Right lobe of liver (tissue), 6 donors: Measurements from ENCODE around the gene REEP3. TPM values are rescaled to one million over a fixed set of nuclear protein-coding genes. Genes with fewer than 3 reads are reported as not detected.

Experiments used
- ATAC-seq, 4 donors: fragments of 200-7000 bp; cut with Tn5 transposase; one replicate each; pipeline ENCODE4 v1.9.1; 2020; ENCODE audit warnings: mild to moderate bottlenecking in 4 of 4, moderate library complexity in 4 of 4
- DNase-seq, 3 donors: peaks; one replicate each; pipeline ENCODE4 v3.0.0-alpha.2; 2020
- H3K27ac ChIP-seq, 3 donors: fragments of 200-600 bp; one replicate each; pipeline ENCODE4 v1.8.0; 2022
- H3K27me3 ChIP-seq, 2 donors: fragments of 200-600 bp; one replicate each; pipeline ENCODE4 v1.8.0; 2022
- H3K36me3 ChIP-seq, 4 donors: fragments of 200-600 bp; sonication (generic) in 1 of 4; one replicate each; pipeline versions ENCODE4 v1.5.1 to v1.8.0; 2017 to 2022; ENCODE audit warnings: control low read depth in 1 of 4
- H3K4me1 ChIP-seq, 4 donors: fragments of 200-600 bp; sonication (generic) in 1 of 4; one replicate each; pipeline versions ENCODE4 v1.5.1 to v1.8.0; 2017 to 2022; ENCODE audit warnings: control low read depth in 1 of 4
- H3K4me3 ChIP-seq, 3 donors: fragments of 200-600 bp; one replicate each; pipeline ENCODE4 v1.8.0; 2022
- H3K9me3 ChIP-seq, 4 donors: fragments of 200-600 bp; sonication (generic) in 1 of 4; one replicate each; pipeline versions ENCODE4 v1.5.1 to v1.8.0; 2017 to 2022; ENCODE audit warnings: control low read depth in 1 of 4
- CTCF ChIP-seq, 4 donors: fragments of 200-600 bp in 3 of 4; fragments of 450-650 bp in 1 of 4; IDR thresholded peaks; one replicate each; pipeline versions ENCODE4 v1.5.1 to v1.8.0; 2016 to 2022; ENCODE audit warnings: antibody characterized with exemption in 4 of 4, mild to moderate bottlenecking in 2 of 4
- POLR2A ChIP-seq: fragments of 450-650 bp; IDR thresholded peaks from one replicate; pipeline ENCODE4 v1.6.1; 2017; ENCODE audit warnings: antibody characterized with exemption, mild to moderate bottlenecking
- WGBS: methylation state at CpG from one replicate; pipeline ENCODE4 v1.1.6; 2018; ENCODE audit warnings: low coverage, low lambda C conversion rate; ENCODE audit not compliant: insufficient coverage; ENCODE audit errors: missing lambda C conversion rate; 5-methylcytosine and 5-hydroxymethylcytosine counted together
- intact Hi-C, 2 donors: fragments of 100-400 bp; cut with DNase I; formaldehyde crosslinking; loops; one replicate each; pipeline versions ENCODE4 v1.11.2 to v1.14.1; 2022
- total RNA-seq, 6 experiments: library from RNA; depleted of rRNA in 2 of 6; stranded (reverse); fragments of >200 nt in 2 of 6; fragmentation: NEBNext Ultra II Directional in 3 of 6; extraction: Animal tissue kit (Norgen Biotek cat#: 25700) in 3 of 6; gene quantifications; one replicate each; pipeline versions ENCODE4 v1.1.0 to v1.2.4, GENCODE V29; 2016 to 2023
- donor health status: DM: no; HTN: yes; CAD: no.
- donor health status: DM: no; HTN: no; CAD: no.
- donor health status: DM: no; HTN: no; CAD: no.
- donor health status: DM: no; HTN: yes; CAD: no.
- donor health status: DM: no; HTN: yes; CAD: no.

The REEP3 gene
- total RNA-seq, 6 experiments from 2014 or later = 21.1 to 38.8 (median 28.0) TPM

DNA sequence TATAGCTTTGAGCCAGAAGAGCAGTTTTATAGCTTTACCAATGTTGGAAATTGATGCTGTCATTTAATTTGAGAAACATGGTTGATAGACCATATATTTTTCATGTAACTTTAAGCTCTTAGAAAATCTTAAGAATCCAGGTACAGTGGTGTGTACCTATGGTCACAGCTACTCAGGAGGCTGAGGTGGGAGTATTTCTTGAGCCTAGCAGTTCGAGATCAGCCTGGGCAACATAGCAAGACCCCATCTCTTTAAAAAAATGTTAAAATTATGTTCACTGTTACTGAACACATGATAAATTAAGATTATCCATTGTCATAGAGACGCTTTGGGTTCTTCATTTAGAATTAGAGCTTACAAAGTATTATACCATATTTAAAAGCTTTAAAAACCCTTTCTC is 18.2 kb downstream of the REEP3 start:
- no peak overlapping the region for H3K27ac ChIP-seq
- TF ChIP-seq CTCF (IDR thresholded peaks at IDR 0.05) (no peak), POLR2A (no peak)
- H3K4me1 ChIP-seq = no peaks in the 10 kb centered on the region
- no peaks in the 10 kb centered on the region for H3K27me3 ChIP-seq
- WGBS = 88% methylated on average over 2 of the region's 2 CpGs
- no peaks in the 10 kb centered on the region for H3K9me3 ChIP-seq
- DNase-seq (no peak), ATAC-seq (no peak)
- H3K4me3 ChIP-seq = no peak overlapping the region
- intact Hi-C loops = no loop called here
- no peaks in the 10 kb centered on the region for H3K36me3 ChIP-seq

- 71% methylated on average over 1 of the region's 1 CpG for WGBS
- Histone ChIP-seq H3K27ac (no peak overlapping the region), H3K9me3 (no peaks in the 10 kb centered on the region), H3K36me3 (no peaks in the 10 kb centered on the region), H3K4me3 (no peak overlapping the region), H3K27me3 (no peaks in the 10 kb centered on the region), H3K4me1 (no peaks in the 10 kb centered on the region)
- no peak for DNase-seq
- intact Hi-C loops = no loop called here
- TF ChIP-seq CTCF (IDR thresholded peaks at IDR 0.05) (no peak), POLR2A (no peak)
- ATAC-seq = no peak
Observed at GRCh38 chr10:63539994-63540393, 18.8 kb downstream of the REEP3 start.

DNA sequence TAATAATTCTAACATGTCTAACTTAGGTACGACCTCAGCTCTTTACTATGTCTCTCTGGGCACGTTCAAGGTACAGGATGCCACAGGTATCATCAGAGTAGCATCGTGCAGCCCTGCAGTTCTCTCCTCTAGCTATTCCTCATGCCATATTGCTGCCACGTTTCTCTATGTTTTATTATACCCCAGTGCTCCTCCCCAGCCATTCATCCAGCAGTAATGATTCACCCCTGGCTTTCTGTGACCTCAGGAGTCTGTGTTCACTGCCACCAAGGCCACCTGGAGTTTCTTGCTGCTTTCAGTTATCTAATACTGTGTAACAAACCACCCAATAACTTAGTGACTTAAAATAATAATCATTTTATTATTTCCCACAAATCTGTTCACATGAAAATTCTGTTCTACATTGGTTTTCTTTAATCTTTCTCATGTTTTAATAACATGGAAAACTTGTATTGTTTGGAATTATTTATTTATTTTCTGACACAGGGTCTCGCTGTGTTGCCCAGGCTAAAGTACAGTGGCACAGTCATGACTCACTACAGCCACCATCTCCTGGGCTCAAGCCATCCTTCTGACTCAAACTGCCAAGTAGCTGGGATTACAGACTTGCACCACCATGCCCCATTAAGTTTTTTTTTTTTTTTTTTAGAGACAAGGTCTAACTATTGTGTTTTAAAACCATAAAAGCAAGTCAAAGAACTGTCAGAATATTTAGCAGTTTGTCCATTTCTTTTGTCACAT is 21.8 kb downstream of the REEP3 start:
- H3K36me3 ChIP-seq = no peaks in the 10 kb centered on the region
- H3K4me1 ChIP-seq = no peaks in the 10 kb centered on the region
- DNase-seq (no peak), ATAC-seq (peak in 1 of 4 donors; percentile 53)
- WGBS = 88% methylated on average over 5 of the region's 5 CpGs
- H3K4me3 ChIP-seq = no peak overlapping the region
- TF ChIP-seq POLR2A (no peak), CTCF (IDR thresholded peaks at IDR 0.05) (no peak)
- no peaks in the 10 kb centered on the region for H3K9me3 ChIP-seq
- H3K27ac ChIP-seq = no peak overlapping the region
- H3K27me3 ChIP-seq = no peaks in the 10 kb centered on the region
- intact Hi-C loops = no loop called here

- DNase-seq (no peak), ATAC-seq (no peak)
- WGBS = 83% methylated on average over 7 of the region's 7 CpGs
- intact Hi-C loops = no loop called here
- H3K9me3 ChIP-seq = no peaks in the 10 kb centered on the region
- H3K36me3 ChIP-seq = no peaks in the 10 kb centered on the region
- no peak for TF ChIP-seq CTCF (IDR thresholded peaks at IDR 0.05)
- TF ChIP-seq POLR2A = no peak
- H3K27me3 ChIP-seq = no peaks in the 10 kb centered on the region
- H3K4me1 ChIP-seq = no peaks in the 10 kb centered on the region
- H3K27ac ChIP-seq = no peak overlapping the region
- no peak overlapping the region for H3K4me3 ChIP-seq
Observed at GRCh38 chr10:63543576-63543962, 22.4 kb downstream of the REEP3 start.

- H3K36me3 ChIP-seq = no peaks in the 10 kb centered on the region
- ATAC-seq (no peak), DNase-seq (no peak)
- TF ChIP-seq POLR2A = no peak
- TF ChIP-seq CTCF (IDR thresholded peaks at IDR 0.05) = no peak
- no peak overlapping the region for H3K27ac ChIP-seq
- intact Hi-C loops = no loop called here
- WGBS = 33% methylated on average over 1 of the region's 1 CpG
- H3K4me3 ChIP-seq = no peak overlapping the region
- no peaks in the 10 kb centered on the region for H3K4me1 ChIP-seq
- no peaks in the 10 kb centered on the region for H3K27me3 ChIP-seq
- H3K9me3 ChIP-seq = no peaks in the 10 kb centered on the region
Observed at GRCh38 chr10:63544418-63544817, 23.2 kb downstream of the REEP3 start.
